Activated gamma-delta T cell treated with anti-CD3 and anti-CD28 coated beads, Interleukin-2, amount 50 U/mL, for 16 hours (primary cell): ENCODE data around the gene GMDS.

Source experiments
- DNase-seq: peaks from one replicate; pipeline ENCODE4 v3.0.0-alpha.2; 2020; ENCODE audit warnings: low read depth

Gene GMDS

GRCh38 chr6:2205396-2205795, 40.0 kb downstream of the GMDS start:
- DNase-seq = no peak

DNA sequence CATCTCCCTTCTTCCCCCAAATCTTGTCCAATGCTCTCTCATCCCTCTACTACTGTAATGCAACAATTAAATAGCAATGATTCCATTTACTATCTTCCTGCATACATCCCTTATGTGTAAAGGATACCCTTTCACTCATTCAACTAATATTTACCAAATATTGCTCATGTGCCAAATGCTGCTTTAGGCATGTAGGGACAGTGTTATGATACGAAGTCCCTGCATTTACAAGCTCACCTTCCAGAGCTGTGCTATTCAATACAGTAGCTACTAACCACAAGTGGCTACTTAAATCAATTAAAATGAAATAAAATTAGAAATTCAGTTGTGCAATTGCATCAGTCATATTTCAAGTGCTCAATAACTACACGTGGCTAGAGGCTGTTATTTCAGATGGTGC, 41.1 kb downstream of the GMDS start:
- DNase-seq = no peak

GRCh38 chr6:2203264-2203663, 42.1 kb downstream of the GMDS start:
- no peak for DNase-seq

GRCh38 chr6:2197984-2198383, 47.4 kb downstream of the GMDS start:
- no peak for DNase-seq

DNA sequence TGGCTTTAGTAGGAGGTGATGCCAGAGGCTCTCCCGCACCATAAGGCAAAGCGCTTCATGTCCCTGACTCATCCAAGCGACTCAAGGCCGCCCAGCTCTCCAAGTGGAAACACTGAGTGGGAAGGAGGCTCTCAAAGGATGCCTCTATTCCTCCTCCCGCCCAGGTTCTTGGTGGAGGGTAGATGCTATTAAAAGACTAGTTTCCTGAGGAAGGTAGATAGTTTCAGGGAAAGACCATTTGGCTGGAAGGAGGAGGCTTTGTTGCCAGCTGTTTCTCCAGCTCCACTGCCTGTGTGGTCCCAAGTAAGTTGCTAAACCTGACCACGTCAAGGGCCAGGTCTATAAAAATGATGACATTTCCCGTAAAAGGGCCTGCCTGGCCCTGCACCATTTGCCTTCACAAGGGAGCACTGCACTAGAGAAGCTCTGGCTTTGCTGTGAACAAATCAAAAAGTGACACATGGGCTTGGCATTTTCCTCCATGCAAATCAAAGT, 48.2 kb downstream of the GMDS start:
- DNase-seq = no peak

DNA sequence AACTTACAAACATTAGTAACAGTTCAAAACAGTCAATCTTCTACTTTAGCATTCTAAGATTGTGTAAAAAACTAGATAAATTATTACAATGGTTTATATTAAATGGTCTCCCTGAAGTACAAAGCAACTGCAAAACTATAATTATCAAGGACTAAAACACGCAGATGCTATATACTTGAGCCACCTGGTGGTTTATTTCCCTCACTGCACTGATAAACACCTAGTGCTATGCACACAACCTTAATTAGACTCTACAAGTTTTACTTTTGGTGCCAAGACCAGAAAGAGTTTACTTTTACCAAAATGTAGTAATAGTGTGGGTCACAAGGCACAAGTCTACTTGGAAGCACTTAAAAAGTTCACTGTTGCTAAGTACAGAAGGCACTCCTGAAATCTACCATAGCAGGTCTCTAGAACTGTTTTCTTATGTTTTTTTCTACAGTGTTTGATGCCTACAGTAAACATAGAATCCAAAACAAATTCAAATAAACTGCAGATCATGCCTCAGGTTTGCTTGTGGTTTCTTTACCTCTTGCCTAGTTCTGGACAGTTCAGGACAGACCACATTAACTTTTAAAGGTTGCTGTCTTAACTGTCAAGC, 49.2 kb downstream of the GMDS start:
- no peak for DNase-seq

DNA sequence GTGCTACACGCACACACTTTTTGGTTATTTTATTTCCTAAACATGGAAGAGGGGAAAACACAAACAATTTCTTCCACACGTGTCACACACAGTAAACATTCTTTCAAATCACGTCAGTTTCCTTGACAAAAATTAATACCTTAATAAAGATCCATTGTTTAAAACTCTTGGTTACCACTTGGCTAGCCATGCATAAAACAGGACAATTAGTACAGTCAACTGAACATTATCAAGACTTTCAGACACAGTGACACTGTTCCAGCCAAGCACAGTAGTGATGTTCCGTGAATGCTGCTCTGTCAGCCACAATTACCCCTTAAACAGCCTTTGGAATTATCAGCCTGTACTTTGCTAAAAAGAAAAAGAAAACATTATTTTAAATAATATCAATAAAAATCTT, 50.8 kb downstream of the GMDS start:
- DNase-seq = no peak

GRCh38 chr6:2193931-2194330, 51.5 kb downstream of the GMDS start:
- no peak for DNase-seq

- DNase-seq = no peak
These were observed 52.4 kb downstream of the GMDS start for GRCh38 chr6:2192976-2193375.

GRCh38 chr6:2191390-2191740, 54.0 kb downstream of the GMDS start:
- DNase-seq = no peak

- DNase-seq = no peak
These were observed 54.6 kb downstream of the GMDS start for GRCh38 chr6:2190661-2191389.

DNA sequence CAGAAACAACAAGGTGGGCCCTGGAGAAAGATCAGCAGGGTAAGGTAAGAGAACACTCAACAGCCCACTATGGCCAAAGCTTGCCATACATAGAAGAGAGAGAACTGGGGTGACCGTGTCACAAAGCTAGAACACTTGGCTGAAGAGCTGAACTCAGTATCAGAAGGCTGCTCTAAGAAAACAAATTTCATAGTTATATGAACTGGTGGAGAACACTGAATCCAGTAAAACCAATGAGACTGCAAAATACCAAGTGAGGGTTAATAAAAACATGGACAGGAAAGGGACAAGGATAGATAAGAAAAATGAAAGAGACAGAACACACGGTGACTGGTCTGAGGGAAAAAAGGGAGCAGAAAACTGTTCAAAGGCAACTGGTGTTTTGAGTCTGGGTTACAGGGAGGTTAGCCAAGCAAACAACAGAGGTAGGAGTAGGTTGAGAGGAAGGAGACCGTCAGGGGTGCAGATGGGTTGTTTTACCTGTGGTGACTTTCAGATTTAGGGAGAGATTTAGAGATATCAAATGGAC, 56.5 kb downstream of the GMDS start:
- DNase-seq = no peak

DNA sequence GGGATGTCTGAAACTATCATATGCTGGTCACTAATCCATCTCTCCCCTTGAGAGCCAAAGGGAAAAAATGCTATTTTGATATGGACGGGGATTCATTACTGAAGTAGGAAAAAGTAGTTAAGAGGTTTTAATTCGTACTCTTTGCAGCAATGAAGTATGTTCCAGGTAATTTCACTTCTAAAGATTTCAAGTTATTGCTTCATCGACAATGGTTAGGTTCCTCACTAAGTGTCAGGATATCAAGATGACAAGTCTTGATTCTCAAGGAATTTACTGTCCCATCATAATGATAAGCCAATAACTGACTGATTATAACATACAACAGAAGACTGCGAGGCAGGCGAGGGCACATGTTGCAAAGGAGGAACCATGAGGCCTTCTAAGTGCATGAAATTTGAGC, 57.0 kb downstream of the GMDS start:
- no peak for DNase-seq

DNA sequence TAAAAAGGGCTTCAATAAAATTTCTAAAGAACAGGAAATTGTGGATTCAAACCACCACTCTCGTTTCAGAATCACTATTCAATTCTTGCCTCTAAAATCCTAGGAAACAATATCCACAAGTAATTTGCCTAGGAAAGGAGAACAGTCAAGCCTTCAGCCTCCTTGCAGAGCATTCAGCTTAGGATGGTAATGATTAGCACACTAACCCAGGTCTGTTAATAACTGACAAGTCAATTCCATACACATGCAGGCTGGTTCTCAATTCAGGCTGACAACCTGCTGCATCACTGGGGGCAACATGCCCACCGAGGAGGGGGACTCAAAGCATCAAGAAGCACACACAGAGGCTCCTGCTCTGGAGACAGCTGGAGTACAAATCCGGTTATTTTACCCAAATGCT, 57.6 kb downstream of the GMDS start:
- DNase-seq = no peak

DNA sequence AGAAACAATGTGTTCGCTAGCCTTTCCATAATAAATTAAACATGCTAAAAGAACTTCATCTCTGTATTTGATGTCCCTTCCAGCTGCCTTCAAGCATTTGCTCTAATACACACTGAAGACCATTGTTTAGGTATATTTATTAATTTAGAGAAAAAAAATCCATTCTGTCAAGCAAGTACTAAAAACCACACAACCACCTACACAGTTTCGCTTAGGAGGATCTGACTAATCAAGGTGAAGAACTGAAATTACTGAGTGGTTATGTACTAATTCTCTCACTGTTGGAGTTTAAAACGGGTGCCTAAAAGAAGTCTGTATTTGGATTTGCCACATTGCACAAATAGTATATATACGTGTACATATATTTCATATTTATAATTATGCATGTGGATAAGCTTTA, 58.9 kb downstream of the GMDS start:
- no peak for DNase-seq

DNA sequence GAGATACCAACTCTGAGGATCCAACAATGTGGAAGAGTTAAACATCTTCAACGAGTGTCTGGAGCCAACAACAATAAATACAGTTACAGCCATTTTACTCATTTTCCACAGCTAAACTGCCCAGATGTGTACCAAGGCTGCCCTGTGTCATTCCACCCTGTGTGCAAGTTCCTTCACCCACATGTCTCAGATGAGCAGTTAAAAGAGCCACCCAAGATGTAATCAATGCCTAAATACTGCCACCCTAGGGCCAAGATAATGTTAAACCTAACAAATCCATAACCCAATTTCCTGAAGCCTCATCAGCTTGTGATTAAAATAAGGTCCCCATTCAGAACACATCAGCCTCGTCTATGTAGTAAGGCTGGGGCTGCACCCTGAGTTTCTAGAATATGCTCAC, 59.9 kb downstream of the GMDS start:
- DNase-seq = no peak

DNA sequence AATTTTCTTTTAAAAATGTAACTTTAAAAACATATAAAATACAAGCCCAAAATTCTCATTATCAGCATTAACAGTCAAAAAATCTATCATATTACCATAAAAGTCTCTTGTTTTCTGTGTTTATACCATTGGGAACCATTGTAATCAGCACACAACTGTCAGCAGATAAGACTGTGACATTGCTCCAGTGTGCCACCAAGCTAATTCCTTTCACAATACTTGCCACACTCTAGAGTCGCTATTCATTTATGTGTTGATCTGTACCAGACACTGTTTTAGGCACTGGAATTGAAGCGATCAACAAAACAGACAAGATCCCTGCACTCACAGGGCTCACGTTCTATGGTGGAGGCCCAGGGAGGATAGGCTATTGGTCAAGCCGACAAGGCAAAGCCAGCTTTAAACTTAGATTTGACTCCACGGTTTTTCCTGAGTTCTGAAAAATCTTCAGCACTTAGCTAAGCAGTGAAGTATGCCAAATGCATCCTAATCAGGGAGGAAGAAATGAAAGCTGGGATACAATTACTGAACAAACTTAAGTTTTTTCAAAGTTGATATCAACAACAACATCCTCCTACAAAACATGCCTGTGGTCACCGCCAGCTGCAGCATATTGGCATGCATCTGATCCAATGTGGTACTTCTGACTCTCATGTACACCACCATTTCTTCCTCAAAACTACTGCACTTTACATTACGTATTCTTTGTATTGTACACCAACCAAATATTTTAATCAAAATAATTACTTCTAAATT, 60.5 kb downstream of the GMDS start:
- DNase-seq = no peak

DNA sequence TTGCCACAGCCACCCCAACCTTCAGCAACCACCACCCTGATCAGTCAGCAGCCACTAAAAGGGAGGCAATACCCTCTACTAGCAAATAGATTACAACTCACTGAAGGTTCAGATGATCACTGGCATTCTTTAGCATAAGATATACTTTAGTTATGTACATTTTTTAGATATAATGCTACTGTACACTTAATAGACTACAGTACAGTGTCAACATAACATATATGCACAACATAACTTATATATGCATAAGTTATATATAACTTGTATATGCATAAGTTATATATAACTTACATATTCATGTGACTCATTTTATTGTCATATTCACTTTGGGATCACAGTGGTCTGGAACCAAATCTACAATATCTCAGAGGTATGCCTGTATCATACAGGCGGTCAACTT, 61.7 kb downstream of the GMDS start:
- no peak for DNase-seq

- no peak for DNase-seq
These were observed 62.2 kb downstream of the GMDS start for GRCh38 chr6:2183246-2183645.

DNA sequence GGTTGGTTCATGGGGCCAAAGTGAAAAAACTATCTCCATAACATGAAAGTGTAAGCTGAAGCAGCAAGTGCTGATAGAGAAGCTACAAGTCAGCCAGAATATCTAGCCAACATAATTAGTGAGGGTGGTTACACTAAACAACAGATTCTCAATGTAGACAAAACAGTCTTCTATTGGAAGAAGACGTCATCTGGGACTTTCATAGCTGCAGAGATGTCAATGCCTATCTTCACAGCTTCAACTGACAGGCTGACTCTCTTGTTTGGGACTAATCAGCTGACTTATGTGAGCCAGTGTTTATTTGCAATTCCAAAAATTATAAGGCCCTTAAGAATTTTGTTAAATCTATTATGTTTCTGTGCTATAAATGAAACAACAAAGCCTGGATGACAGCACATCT, 63.2 kb downstream of the GMDS start:
- no peak for DNase-seq

DNA sequence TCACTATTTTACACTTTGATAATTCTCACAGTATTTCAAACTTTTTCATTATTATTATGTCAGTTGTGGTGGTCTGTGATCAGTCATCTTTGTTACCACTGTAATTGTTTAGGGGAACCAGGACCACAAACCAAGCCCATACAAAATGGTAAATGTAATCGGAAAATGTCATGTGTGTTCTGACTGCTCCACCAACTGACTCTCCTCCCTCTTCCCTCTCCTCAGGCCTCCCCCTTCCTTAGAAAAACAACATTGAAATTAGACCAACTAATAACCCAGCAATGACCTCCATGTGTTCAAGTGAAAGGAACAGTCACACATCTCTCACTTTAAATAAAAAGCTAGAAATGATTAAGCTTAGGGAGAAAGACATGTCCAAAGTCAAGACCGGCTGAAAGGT, 63.8 kb downstream of the GMDS start:
- DNase-seq = no peak

DNA sequence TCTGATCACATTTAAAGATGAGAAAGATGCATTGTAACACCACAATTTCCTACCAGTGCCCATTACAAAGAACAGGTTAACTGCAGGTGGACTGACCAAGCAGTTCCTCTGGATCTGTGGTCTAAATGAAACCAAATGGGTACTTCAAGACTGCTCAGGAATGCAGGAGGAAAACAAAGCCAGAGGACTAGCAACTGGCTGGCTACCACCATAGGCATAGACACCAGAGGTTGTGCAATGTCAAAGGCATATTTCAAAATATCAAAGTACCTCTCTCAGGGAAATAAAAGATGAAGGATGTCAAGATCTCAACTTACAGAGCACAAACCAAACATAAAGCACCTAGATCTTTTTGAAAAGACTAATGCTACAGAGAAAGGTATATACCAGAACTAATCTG, 65.5 kb downstream of the GMDS start:
- DNase-seq = no peak

- no peak for DNase-seq
These were observed 66.2 kb downstream of the GMDS start for GRCh38 chr6:2179241-2179640.
